Measurements from ENCODE around the gene NELL1.

Gene NELL1

GRCh38 chr11:20990447-20990846 is 321.1 kb downstream of the NELL1 start:
- Histone ChIP-seq H3K4me3 (ENCODE audit: low read depth in 1 of 2, low read length in 2 of 2) (no peak overlapping the region), H3K9ac (ENCODE audit: low read length) (no peak overlapping the region), H3K4me1 (ENCODE audit: insufficient read depth, low read length) (no peaks in the 10 kb centered on the region), H3K27me3 (ENCODE audit: control insufficient read depth in 1 of 2, insufficient read depth in 2 of 2, low read length in 2 of 2) (no peaks in the 10 kb centered on the region), H3K9me3 (ENCODE audit: low read length) (no peaks in the 10 kb centered on the region), H3K27ac (ENCODE audit: low read depth, low read length) (no peak overlapping the region), H3K36me3 (ENCODE audit: insufficient read depth, low read length) (no peaks in the 10 kb centered on the region)

- no peaks in the 10 kb centered on the region for H3K27me3 ChIP-seq (ENCODE audit: control insufficient read depth in 1 of 2, insufficient read depth in 2 of 2, low read length in 2 of 2)
- H3K36me3 ChIP-seq (ENCODE audit: insufficient read depth, low read length), result no peaks in the 10 kb centered on the region
- no peak overlapping the region for H3K4me3 ChIP-seq (ENCODE audit: low read depth in 1 of 2, low read length in 2 of 2)
- H3K4me1 ChIP-seq (ENCODE audit: insufficient read depth, low read length), result no peaks in the 10 kb centered on the region
- H3K27ac ChIP-seq (ENCODE audit: low read depth, low read length), result no peak overlapping the region
- no peaks in the 10 kb centered on the region for H3K9me3 ChIP-seq (ENCODE audit: low read length)
- no peak overlapping the region for H3K9ac ChIP-seq (ENCODE audit: low read length)
These were observed 322.1 kb downstream of the NELL1 start for GRCh38 chr11:20991471-20991870.

GRCh38 chr11:21007297-21007696 is 337.9 kb downstream of the NELL1 start:
- Histone ChIP-seq H3K4me1 (ENCODE audit: insufficient read depth, low read length) (no peaks in the 10 kb centered on the region), H3K36me3 (ENCODE audit: insufficient read depth, low read length) (no peaks in the 10 kb centered on the region), H3K4me3 (ENCODE audit: low read depth in 1 of 2, low read length in 2 of 2) (no peak overlapping the region), H3K27ac (ENCODE audit: low read depth, low read length) (no peak overlapping the region), H3K9ac (ENCODE audit: low read length) (no peak overlapping the region), H3K9me3 (ENCODE audit: low read length) (no peaks in the 10 kb centered on the region), H3K27me3 (ENCODE audit: control insufficient read depth in 1 of 2, insufficient read depth in 2 of 2, low read length in 2 of 2) (no peaks in the 10 kb centered on the region)

GRCh38 chr11:21018248-21018647 is 348.9 kb downstream of the NELL1 start:
- H3K27ac ChIP-seq (ENCODE audit: low read depth, low read length), result no peak overlapping the region
- no peaks in the 10 kb centered on the region for H3K4me1 ChIP-seq (ENCODE audit: insufficient read depth, low read length)
- no peak overlapping the region for H3K9ac ChIP-seq (ENCODE audit: low read length)
- H3K9me3 ChIP-seq (ENCODE audit: low read length), result no peaks in the 10 kb centered on the region
- no peaks in the 10 kb centered on the region for H3K36me3 ChIP-seq (ENCODE audit: insufficient read depth, low read length)
- H3K27me3 ChIP-seq (ENCODE audit: control insufficient read depth in 1 of 2, insufficient read depth in 2 of 2, low read length in 2 of 2), result no peaks in the 10 kb centered on the region
- H3K4me3 ChIP-seq (ENCODE audit: low read depth in 1 of 2, low read length in 2 of 2), result no peak overlapping the region

GRCh38 chr11:21026685-21027084 is 357.3 kb downstream of the NELL1 start:
- Histone ChIP-seq H3K4me1 (ENCODE audit: insufficient read depth, low read length) (no peaks in the 10 kb centered on the region), H3K9me3 (ENCODE audit: low read length) (no peaks in the 10 kb centered on the region), H3K27me3 (ENCODE audit: control insufficient read depth in 1 of 2, insufficient read depth in 2 of 2, low read length in 2 of 2) (no peaks in the 10 kb centered on the region), H3K27ac (ENCODE audit: low read depth, low read length) (no peak overlapping the region), H3K4me3 (ENCODE audit: low read depth in 1 of 2, low read length in 2 of 2) (no peak overlapping the region), H3K36me3 (ENCODE audit: insufficient read depth, low read length) (no peaks in the 10 kb centered on the region), H3K9ac (ENCODE audit: low read length) (no peak overlapping the region)

GRCh38 chr11:21037850-21038249 is 368.5 kb downstream of the NELL1 start:
- Histone ChIP-seq H3K27ac (ENCODE audit: low read depth, low read length) (no peak overlapping the region), H3K27me3 (ENCODE audit: control insufficient read depth in 1 of 2, insufficient read depth in 2 of 2, low read length in 2 of 2) (no peaks in the 10 kb centered on the region), H3K9me3 (ENCODE audit: low read length) (no peaks in the 10 kb centered on the region), H3K4me1 (ENCODE audit: insufficient read depth, low read length) (no peaks in the 10 kb centered on the region), H3K9ac (ENCODE audit: low read length) (no peak overlapping the region), H3K4me3 (ENCODE audit: low read depth in 1 of 2, low read length in 2 of 2) (no peak overlapping the region), H3K36me3 (ENCODE audit: insufficient read depth, low read length) (no peaks in the 10 kb centered on the region)

- Histone ChIP-seq H3K9ac (ENCODE audit: low read length) (no peak overlapping the region), H3K4me1 (ENCODE audit: insufficient read depth, low read length) (no peaks in the 10 kb centered on the region), H3K27me3 (ENCODE audit: control insufficient read depth in 1 of 2, insufficient read depth in 2 of 2, low read length in 2 of 2) (no peaks in the 10 kb centered on the region), H3K27ac (ENCODE audit: low read depth, low read length) (no peak overlapping the region), H3K4me3 (ENCODE audit: low read depth in 1 of 2, low read length in 2 of 2) (no peak overlapping the region), H3K9me3 (ENCODE audit: low read length) (no peaks in the 10 kb centered on the region), H3K36me3 (ENCODE audit: insufficient read depth, low read length) (no peaks in the 10 kb centered on the region)
These were observed 369.4 kb downstream of the NELL1 start for GRCh38 chr11:21038801-21039200.

GRCh38 chr11:21040630-21041029 is 371.2 kb downstream of the NELL1 start:
- no peaks in the 10 kb centered on the region for H3K9me3 ChIP-seq (ENCODE audit: low read length)
- H3K27me3 ChIP-seq (ENCODE audit: control insufficient read depth in 1 of 2, insufficient read depth in 2 of 2, low read length in 2 of 2), result no peaks in the 10 kb centered on the region
- no peaks in the 10 kb centered on the region for H3K4me1 ChIP-seq (ENCODE audit: insufficient read depth, low read length)
- no peak overlapping the region for H3K4me3 ChIP-seq (ENCODE audit: low read depth in 1 of 2, low read length in 2 of 2)
- no peak overlapping the region for H3K27ac ChIP-seq (ENCODE audit: low read depth, low read length)
- no peak overlapping the region for H3K9ac ChIP-seq (ENCODE audit: low read length)
- no peaks in the 10 kb centered on the region for H3K36me3 ChIP-seq (ENCODE audit: insufficient read depth, low read length)

- no peak overlapping the region for H3K27ac ChIP-seq (ENCODE audit: low read depth, low read length)
- H3K4me1 ChIP-seq (ENCODE audit: insufficient read depth, low read length), result no peaks in the 10 kb centered on the region
- no peaks in the 10 kb centered on the region for H3K27me3 ChIP-seq (ENCODE audit: control insufficient read depth in 1 of 2, insufficient read depth in 2 of 2, low read length in 2 of 2)
- H3K9me3 ChIP-seq (ENCODE audit: low read length), result no peaks in the 10 kb centered on the region
- H3K36me3 ChIP-seq (ENCODE audit: insufficient read depth, low read length), result no peaks in the 10 kb centered on the region
- no peak overlapping the region for H3K4me3 ChIP-seq (ENCODE audit: low read depth in 1 of 2, low read length in 2 of 2)
- H3K9ac ChIP-seq (ENCODE audit: low read length), result no peak overlapping the region
These were observed 379.2 kb downstream of the NELL1 start for GRCh38 chr11:21048626-21049025.

- Histone ChIP-seq H3K4me3 (ENCODE audit: low read depth in 1 of 2, low read length in 2 of 2) (no peak overlapping the region), H3K36me3 (ENCODE audit: insufficient read depth, low read length) (no peaks in the 10 kb centered on the region), H3K27ac (ENCODE audit: low read depth, low read length) (no peak overlapping the region), H3K27me3 (ENCODE audit: control insufficient read depth in 1 of 2, insufficient read depth in 2 of 2, low read length in 2 of 2) (no peaks in the 10 kb centered on the region), H3K4me1 (ENCODE audit: insufficient read depth, low read length) (no peaks in the 10 kb centered on the region), H3K9me3 (ENCODE audit: low read length) (no peaks in the 10 kb centered on the region), H3K9ac (ENCODE audit: low read length) (no peak overlapping the region)
These were observed 384.1 kb downstream of the NELL1 start for GRCh38 chr11:21053466-21053865.

- no peaks in the 10 kb centered on the region for H3K36me3 ChIP-seq (ENCODE audit: insufficient read depth, low read length)
- no peak overlapping the region for H3K9ac ChIP-seq (ENCODE audit: low read length)
- no peaks in the 10 kb centered on the region for H3K4me1 ChIP-seq (ENCODE audit: insufficient read depth, low read length)
- H3K27me3 ChIP-seq (ENCODE audit: control insufficient read depth in 1 of 2, insufficient read depth in 2 of 2, low read length in 2 of 2), result no peaks in the 10 kb centered on the region
- H3K9me3 ChIP-seq (ENCODE audit: low read length), result no peaks in the 10 kb centered on the region
- no peak overlapping the region for H3K27ac ChIP-seq (ENCODE audit: low read depth, low read length)
- no peak overlapping the region for H3K4me3 ChIP-seq (ENCODE audit: low read depth in 1 of 2, low read length in 2 of 2)
These were observed 387.3 kb downstream of the NELL1 start for GRCh38 chr11:21056644-21057043.

GRCh38 chr11:21059879-21060278 is 390.5 kb downstream of the NELL1 start:
- Histone ChIP-seq H3K4me1 (ENCODE audit: insufficient read depth, low read length) (no peaks in the 10 kb centered on the region), H3K9me3 (ENCODE audit: low read length) (no peaks in the 10 kb centered on the region), H3K36me3 (ENCODE audit: insufficient read depth, low read length) (no peaks in the 10 kb centered on the region), H3K27me3 (ENCODE audit: control insufficient read depth in 1 of 2, insufficient read depth in 2 of 2, low read length in 2 of 2) (no peaks in the 10 kb centered on the region), H3K27ac (ENCODE audit: low read depth, low read length) (no peak overlapping the region), H3K9ac (ENCODE audit: low read length) (no peak overlapping the region), H3K4me3 (ENCODE audit: low read depth in 1 of 2, low read length in 2 of 2) (no peak overlapping the region)

All from muscle layer of colon (tissue), 2 donors.